NCI-H2227 (cell line): Measurements from ENCODE around the gene TIAM1.
A peak's percentile ranks its signal among the peaks of the same experiment; 100 is the strongest.

Experiments
- DNase-seq: peaks from one replicate; lab custom pipeline; 2025; ENCODE audit not compliant: unreplicated experiment; lab: John Stamatoyannopoulos, UW

The TIAM1 gene

GRCh38 chr21:31182231-31183140, 161.6 kb downstream of the TIAM1 start:
- no peak for DNase-seq

- no peak for DNase-seq
Observed at GRCh38 chr21:31181082-31181750, 162.8 kb downstream of the TIAM1 start.

- DNase-seq: peak; percentile 38
Observed at GRCh38 chr21:31180256-31181081, 163.6 kb downstream of the TIAM1 start.

GRCh38 chr21:31176725-31177124, 167.3 kb downstream of the TIAM1 start:
- no peak for DNase-seq

- no peak for DNase-seq
Observed at GRCh38 chr21:31176080-31176551, 167.9 kb downstream of the TIAM1 start.

- no peak for DNase-seq
Observed at GRCh38 chr21:31173881-31174555, 170.0 kb downstream of the TIAM1 start.

GRCh38 chr21:31172328-31172727, 171.7 kb downstream of the TIAM1 start:
- no peak for DNase-seq

GRCh38 chr21:31164713-31165694, 179.1 kb downstream of the TIAM1 start:
- DNase-seq: no peak

GRCh38 chr21:31162827-31163226, 181.2 kb downstream of the TIAM1 start:
- no peak for DNase-seq

- no peak for DNase-seq
Observed at GRCh38 chr21:31162079-31162699, 181.9 kb downstream of the TIAM1 start.

- DNase-seq: no peak
Observed at GRCh38 chr21:31161157-31161556, 182.9 kb downstream of the TIAM1 start.

- DNase-seq: no peak
Observed at GRCh38 chr21:31159808-31160207, 184.3 kb downstream of the TIAM1 start.

GRCh38 chr21:31158789-31159581, 185.1 kb downstream of the TIAM1 start:
- no peak for DNase-seq

- no peak for DNase-seq
Observed at GRCh38 chr21:31157756-31158155, 186.3 kb downstream of the TIAM1 start.

- DNase-seq: no peak
Observed at GRCh38 chr21:31156662-31157061, 187.4 kb downstream of the TIAM1 start.

- DNase-seq: no peak
Observed at GRCh38 chr21:31156169-31156568, 187.9 kb downstream of the TIAM1 start.

- DNase-seq: no peak
Observed at GRCh38 chr21:31151156-31152045, 192.7 kb downstream of the TIAM1 start.
